Mesenchymal stem cell (in vitro differentiated cells and primary cell): ENCODE measurements around the gene PTPRG.
A peak's percentile ranks its signal among the peaks of the same experiment; 100 is the strongest.

Experiments used
- DNase-seq: peaks from one replicate; pipeline ENCODE4 v3.0.0-alpha.2; 2013
- H2AFZ ChIP-seq: one replicate; pipeline ENCODE4 v1.6.1; 2013; ENCODE audit warnings: low read depth, mild to moderate bottlenecking, control low read depth, inconsistent platforms, low read length, moderate library complexity
- H2AK5ac ChIP-seq: 2 replicates; pipeline ENCODE4 v1.6.1; 2013; ENCODE audit warnings: low read length, moderate library complexity, mild to moderate bottlenecking, inconsistent platforms; ENCODE audit not compliant: severe bottlenecking
- H2BK120ac ChIP-seq: one replicate; pipeline ENCODE4 v1.6.1; 2013; ENCODE audit warnings: low read depth, mild to moderate bottlenecking, inconsistent platforms, low read length, moderate library complexity
- H2BK12ac ChIP-seq, 2 experiments: one replicate each; pipeline ENCODE4 v1.6.1; 2013; ENCODE audit warnings: inconsistent platforms in 2 of 2, low read length in 2 of 2, mild to moderate bottlenecking in 2 of 2, moderate library complexity in 2 of 2, control low read depth in 1 of 2
- H2BK15ac ChIP-seq: one replicate; pipeline ENCODE4 v1.6.1; 2013; ENCODE audit warnings: mild to moderate bottlenecking, low read depth, inconsistent platforms; ENCODE audit not compliant: poor library complexity, severe bottlenecking
- H2BK5ac ChIP-seq: 2 replicates; pipeline ENCODE4 v1.6.1; 2013; ENCODE audit warnings: low read depth, mild to moderate bottlenecking, low read length, control low read depth, inconsistent platforms; ENCODE audit not compliant: poor library complexity, severe bottlenecking
- H3K14ac ChIP-seq, 2 experiments: one replicate each; pipeline ENCODE4 v1.6.1; 2013; ENCODE audit warnings: inconsistent platforms in 2 of 2, low read length in 2 of 2, control low read depth in 1 of 2, mild to moderate bottlenecking in 1 of 2, moderate library complexity in 1 of 2
- H3K18ac ChIP-seq, 2 experiments: one replicate each; pipeline ENCODE4 v1.6.1; 2013; ENCODE audit warnings: inconsistent platforms in 2 of 2, low read length in 2 of 2, control low read depth in 1 of 2, low read depth in 1 of 2, mild to moderate bottlenecking in 1 of 2
- H3K23ac ChIP-seq, 2 experiments: one replicate each; pipeline ENCODE4 v1.6.1; 2013; ENCODE audit warnings: inconsistent platforms in 2 of 2, low read length in 2 of 2, mild to moderate bottlenecking in 2 of 2, moderate library complexity in 2 of 2, control low read depth in 1 of 2
- H3K27ac ChIP-seq: 2 replicates; pipeline ENCODE4 v1.5.1; 2013; ENCODE audit warnings: mild to moderate bottlenecking, moderate library complexity, low read length, control low read depth, inconsistent platforms; ENCODE audit not compliant: poor library complexity, severe bottlenecking
- H3K27me3 ChIP-seq, 2 experiments: 2 replicates each; pipeline versions ENCODE4 v1.6.1 to v1.7.0; 2013; ENCODE audit warnings: low read length in 2 of 2, mild to moderate bottlenecking in 2 of 2, moderate library complexity in 2 of 2, control low read depth in 1 of 2, inconsistent platforms in 1 of 2; ENCODE audit not compliant: control insufficient read depth in 1 of 2, insufficient read depth in 1 of 2
- H3K36me3 ChIP-seq, 2 experiments: 2 replicates each; pipeline versions ENCODE4 v1.6.1 to v1.7.0; 2013; ENCODE audit warnings: low read length in 2 of 2, control low read depth in 1 of 2, inconsistent platforms in 1 of 2, low read depth in 1 of 2, mild to moderate bottlenecking in 1 of 2; ENCODE audit not compliant: insufficient read depth in 2 of 2, control insufficient read depth in 1 of 2
- H3K4ac ChIP-seq, 2 experiments: one replicate each; pipeline ENCODE4 v1.6.1; 2013; ENCODE audit warnings: inconsistent platforms in 2 of 2, low read length in 2 of 2, mild to moderate bottlenecking in 2 of 2, moderate library complexity in 2 of 2, control low read depth in 1 of 2, low read depth in 1 of 2
- H3K4me1 ChIP-seq: 2 replicates; pipeline ENCODE4 v1.6.1; 2013; ENCODE audit warnings: low read depth, low read length, control low read depth; ENCODE audit not compliant: control insufficient read depth, insufficient read depth
- H3K4me2 ChIP-seq: 2 replicates; pipeline ENCODE4 v1.6.1; 2013; ENCODE audit warnings: low read length, mild to moderate bottlenecking, inconsistent platforms; ENCODE audit not compliant: poor library complexity, severe bottlenecking
- H3K4me3 ChIP-seq, 2 experiments: 2 replicates each; pipeline versions ENCODE4 v1.5.1 to v1.7.0; 2013; ENCODE audit warnings: low read length in 2 of 2, mild to moderate bottlenecking in 2 of 2, control low read depth in 1 of 2, low read depth in 1 of 2; ENCODE audit not compliant: insufficient read depth in 1 of 2
- H3K79me1 ChIP-seq: replicated peaks from 2 replicates; pipeline ENCODE4 v1.6.1; 2013; ENCODE audit warnings: mild to moderate bottlenecking, control low read depth, low read length, inconsistent platforms; ENCODE audit not compliant: poor library complexity, severe bottlenecking
- H3K9ac ChIP-seq: 2 replicates; pipeline ENCODE4 v1.7.0; 2013; ENCODE audit warnings: mild to moderate bottlenecking, low read length, moderate library complexity
- H3K9me3 ChIP-seq: 2 replicates; pipeline ENCODE4 v1.7.0; 2013; ENCODE audit warnings: mild to moderate bottlenecking, low read length; ENCODE audit not compliant: control insufficient read depth
- H4K8ac ChIP-seq: one replicate; pipeline ENCODE4 v1.6.1; 2013; ENCODE audit warnings: inconsistent platforms, mild to moderate bottlenecking, low read length, moderate library complexity
- H4K91ac ChIP-seq: one replicate; pipeline ENCODE4 v1.6.1; 2013; ENCODE audit warnings: mild to moderate bottlenecking, low read length, inconsistent platforms
- WGBS: methylation state at CpG from one replicate; pipeline ENCODE4 v1.1.7; 2013; ENCODE audit warnings: mixed read lengths; 5-methylcytosine and 5-hydroxymethylcytosine counted together

Gene PTPRG

DNA sequence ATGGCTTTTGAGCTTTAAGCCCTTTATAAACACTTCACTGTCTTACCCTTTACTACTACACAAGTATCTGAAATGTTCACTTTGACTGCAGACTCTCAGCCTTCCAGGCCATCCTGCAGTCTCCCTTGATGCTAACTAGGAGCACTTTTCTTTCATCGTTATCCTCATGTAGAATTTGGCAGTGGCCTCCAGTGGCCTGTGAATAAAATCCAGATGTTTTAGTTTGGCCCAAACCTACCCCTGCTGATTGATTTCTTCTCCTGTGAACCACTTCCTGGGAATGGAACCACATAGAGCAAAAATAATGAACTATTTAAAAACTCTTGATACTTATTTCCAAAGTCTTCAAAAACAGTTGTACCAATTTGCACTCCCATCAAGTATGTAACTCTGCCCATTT, 540.1 kb downstream of the PTPRG start:
- no peak overlapping the region for H2AFZ ChIP-seq

DNA sequence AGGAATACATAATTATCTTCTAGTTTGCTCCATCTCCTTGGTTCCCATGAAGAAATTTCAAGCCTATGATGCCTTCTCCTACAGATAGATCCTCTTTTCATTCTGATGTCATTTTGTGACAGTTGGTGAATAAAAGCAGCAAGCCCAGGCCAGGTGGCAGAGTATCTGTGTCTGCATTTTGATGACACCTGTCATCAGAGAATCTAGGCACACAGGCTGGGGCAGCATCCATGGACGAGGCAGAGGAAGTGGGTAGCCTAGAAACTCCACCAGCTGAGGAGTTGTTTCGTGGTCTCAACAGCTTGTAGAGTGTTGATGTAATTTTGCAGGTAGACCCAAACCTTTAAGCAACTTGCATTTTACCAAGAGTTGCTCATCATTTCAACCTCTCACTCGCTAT, 542.2 kb downstream of the PTPRG start:
- Histone ChIP-seq H3K4me3 (no peak overlapping the region), H4K91ac (no peak overlapping the region), H3K4ac (no peak overlapping the region), H2BK5ac (no peak overlapping the region), H3K79me1 (peaks cover 4% of the 10 kb centered on the region), H3K27ac (no peak overlapping the region), H3K9ac (no peak overlapping the region), H2AK5ac (no peak overlapping the region), H3K27me3 (no peaks in the 10 kb centered on the region), H3K4me2 (no peak overlapping the region), H2BK12ac (no peak overlapping the region), H3K4me1 (no peaks in the 10 kb centered on the region), H3K23ac (no peak overlapping the region), H3K14ac (no peak overlapping the region), H3K9me3 (no peaks in the 10 kb centered on the region), H2BK120ac (no peak overlapping the region), H2AFZ (no peak overlapping the region), H4K8ac (no peak overlapping the region), H3K18ac (no peak overlapping the region), H3K36me3 (no peaks in the 10 kb centered on the region), H2BK15ac (no peak overlapping the region)
- DNase-seq = no peak
- WGBS = 52% methylated on average over 2 of the region's 3 CpGs

More for the DNA sequence above, 540.1 kb downstream of the PTPRG start:
- Histone ChIP-seq H2BK120ac (no peak overlapping the region), H3K36me3 (no peaks in the 10 kb centered on the region), H4K91ac (no peak overlapping the region), H3K27ac (no peak overlapping the region), H2BK5ac (no peak overlapping the region), H3K4ac (no peak overlapping the region), H2BK12ac (no peak overlapping the region), H2AK5ac (no peak overlapping the region), H3K9ac (peak overlapping the region; percentile 18), H2BK15ac (no peak overlapping the region), H3K14ac (no peak overlapping the region), H3K4me3 (no peak overlapping the region), H3K4me1 (no peaks in the 10 kb centered on the region), H3K23ac (no peak overlapping the region), H3K4me2 (no peak overlapping the region), H3K79me1 (peaks cover 3% of the 10 kb centered on the region), H3K18ac (no peak overlapping the region), H4K8ac (no peak overlapping the region), H3K27me3 (no peaks in the 10 kb centered on the region), H3K9me3 (no peaks in the 10 kb centered on the region)
- DNase-seq = no peak
- 45% methylated on average over 1 of the region's 1 CpG for WGBS

DNA sequence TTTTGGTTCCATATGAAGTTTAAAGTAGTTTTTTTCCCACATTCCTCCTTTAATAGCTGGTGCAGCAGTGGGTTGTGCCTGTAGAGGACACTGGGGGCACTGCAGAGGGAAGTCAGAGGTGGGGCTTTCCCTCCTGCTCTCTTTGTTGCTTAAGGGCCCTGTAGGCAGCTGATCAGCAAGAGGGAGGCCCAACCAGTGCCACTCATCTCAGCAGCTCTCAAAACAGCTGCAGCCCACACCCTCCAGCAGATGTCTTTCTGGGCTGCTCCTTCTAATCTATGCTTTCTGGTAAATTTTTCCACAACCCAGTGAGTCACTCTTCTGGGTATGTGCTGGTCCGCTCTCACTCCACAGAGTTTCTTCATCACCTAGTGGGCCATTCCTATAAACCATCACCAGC, 548.2 kb downstream of the PTPRG start:
- WGBS = 12% methylated on average over 1 of the region's 1 CpG
- Histone ChIP-seq H3K14ac (no peak overlapping the region), H3K36me3 (no peaks in the 10 kb centered on the region), H4K91ac (no peak overlapping the region), H4K8ac (no peak overlapping the region), H3K4ac (no peak overlapping the region), H3K9me3 (no peaks in the 10 kb centered on the region), H2AK5ac (no peak overlapping the region), H3K79me1 (peaks cover 5% of the 10 kb centered on the region), H3K4me2 (no peak overlapping the region), H2BK15ac (no peak overlapping the region), H3K27me3 (no peaks in the 10 kb centered on the region), H2BK12ac (no peak overlapping the region), H2BK5ac (no peak overlapping the region), H3K9ac (peak overlapping the region; percentile 11), H3K23ac (no peak overlapping the region), H2BK120ac (no peak overlapping the region), H3K18ac (no peak overlapping the region), H2AFZ (no peak overlapping the region), H3K27ac (peak overlapping the region; percentile 28), H3K4me3 (no peak overlapping the region), H3K4me1 (no peaks in the 10 kb centered on the region)
- peak; percentile 91 for DNase-seq

DNA sequence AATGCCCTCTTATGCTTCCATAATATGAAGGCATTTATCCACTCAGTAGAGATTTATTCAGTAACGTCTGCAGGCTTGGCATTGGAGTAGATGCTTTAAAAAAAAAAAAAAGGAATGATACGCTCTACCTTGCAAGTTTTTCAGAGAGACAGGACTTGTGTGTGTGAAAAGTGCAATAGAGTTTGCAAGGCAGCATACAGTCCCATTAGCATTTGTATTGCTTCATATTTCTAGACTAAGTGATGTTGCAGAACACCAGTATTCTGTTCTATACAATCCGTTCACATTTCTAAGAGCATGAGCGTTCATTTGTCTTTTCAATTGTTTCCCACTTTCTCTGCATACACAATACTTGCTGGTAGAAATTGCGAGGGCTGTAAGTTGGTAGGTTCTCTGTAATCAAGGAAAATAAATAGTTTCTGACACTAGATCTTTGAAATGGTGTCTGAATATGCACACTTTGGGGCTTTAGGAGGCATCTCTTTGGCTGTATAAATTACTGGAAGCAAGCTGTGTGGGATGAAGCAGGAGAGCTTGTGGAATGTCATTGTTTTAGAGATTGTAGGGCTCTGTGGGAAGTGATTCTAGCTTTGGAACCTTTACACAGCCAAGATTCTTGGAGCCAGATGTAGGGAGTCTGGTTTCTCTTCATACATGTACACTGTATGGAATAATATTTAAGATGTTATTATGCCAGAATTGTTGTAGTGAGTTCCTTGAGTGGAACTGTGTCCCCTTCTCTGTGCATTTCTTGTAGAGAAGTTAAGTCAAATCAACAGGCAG, 549.3 kb downstream of the PTPRG start:
- no peaks in the 10 kb centered on the region for H3K4me1 ChIP-seq
- no peak overlapping the region for H3K4me3 ChIP-seq
- no peak overlapping the region for H2AK5ac ChIP-seq
- 87% methylated on average over 3 of the region's 5 CpGs for WGBS
- no peak for DNase-seq
- H2BK120ac ChIP-seq = no peak overlapping the region
- H3K36me3 ChIP-seq = no peaks in the 10 kb centered on the region
- H3K14ac ChIP-seq = no peak overlapping the region
- no peak overlapping the region for H4K8ac ChIP-seq
- no peak overlapping the region for H3K27ac ChIP-seq
- no peak overlapping the region for H3K4me2 ChIP-seq
- H2BK5ac ChIP-seq = no peak overlapping the region
- H2BK15ac ChIP-seq = no peak overlapping the region
- peaks cover 5% of the 10 kb centered on the region for H3K79me1 ChIP-seq
- no peak overlapping the region for H4K91ac ChIP-seq
- H3K9me3 ChIP-seq = no peaks in the 10 kb centered on the region
- no peak overlapping the region for H3K18ac ChIP-seq
- H3K23ac ChIP-seq = no peak overlapping the region
- no peak overlapping the region for H2BK12ac ChIP-seq
- no peak overlapping the region for H2AFZ ChIP-seq
- no peaks in the 10 kb centered on the region for H3K27me3 ChIP-seq
- no peak overlapping the region for H3K9ac ChIP-seq
- H3K4ac ChIP-seq = no peak overlapping the region
